ENCODE results near the gene NCAPG2. TPM values are rescaled to one million over a fixed set of nuclear protein-coding genes. Genes with fewer than 3 reads are reported as not detected.
"Not testable (repeated sequence)": the region's sequence is repeated elsewhere in the genome, so short reads cannot be mapped to it uniquely, and the experiment has no call there.

Gene NCAPG2
- total RNA-seq, 4 donors from 2014 or later, result 7.3 to 23.1 (median 13.7) TPM

- DNase-seq, result no peak
- intact Hi-C loops (cut with DNase I), result no loop called here
- Histone ChIP-seq H3K4me3 (no peak overlapping the region), H3K27ac (no peak overlapping the region), H3K9me3 (no peaks in the 10 kb centered on the region), H3K27me3 (no peaks in the 10 kb centered on the region), H3K4me1 (no peaks in the 10 kb centered on the region), H3K36me3 (peaks cover 0 to 54% (median 0%) of the 10 kb centered on the region in 3 donors)
- WGBS, 2 donors, result 90 to 93% methylated on average over 4 of the region's 4 CpGs
- no peak for TF ChIP-seq POLR2A (IDR thresholded peaks at IDR 0.05)
- no peak for TF ChIP-seq CTCF (IDR thresholded peaks at IDR 0.05)
Measured at GRCh38 chr7:158645842-158646241, 58.8 kb downstream of the NCAPG2 start.

GRCh38 chr7:158642149-158642548, 62.5 kb downstream of the NCAPG2 start:
- Histone ChIP-seq H3K27ac (no peak overlapping the region), H3K4me1 (no peaks in the 10 kb centered on the region), H3K36me3 (peaks cover 0 to 50% (median 0%) of the 10 kb centered on the region in 3 donors), H3K4me3 (no peak overlapping the region), H3K27me3 (no peaks in the 10 kb centered on the region), H3K9me3 (no peaks in the 10 kb centered on the region)
- DNase-seq, result no peak
- no peak for TF ChIP-seq POLR2A (IDR thresholded peaks at IDR 0.05)
- no peak for TF ChIP-seq CTCF (IDR thresholded peaks at IDR 0.05)
- intact Hi-C loops (cut with DNase I), result no loop called here
- 93 to 96% methylated on average over 4 of the region's 4 CpGs for WGBS, 2 donors

- Histone ChIP-seq H3K4me3 (no peak overlapping the region), H3K9me3 (no peaks in the 10 kb centered on the region), H3K4me1 (no peaks in the 10 kb centered on the region), H3K27me3 (no peaks in the 10 kb centered on the region), H3K27ac (no peak overlapping the region), H3K36me3 (peaks cover 0 to 19% (median 0%) of the 10 kb centered on the region in 3 donors)
- TF ChIP-seq CTCF (IDR thresholded peaks at IDR 0.05), result no peak
- no peak for TF ChIP-seq POLR2A (IDR thresholded peaks at IDR 0.05)
- DNase-seq, result no peak
- WGBS, 2 donors, result 83 to 98% methylated on average over 7 of the region's 7 CpGs
- intact Hi-C loops (cut with DNase I), result no loop called here
Measured at GRCh38 chr7:158638001-158638400, 66.6 kb downstream of the NCAPG2 start.

DNA sequence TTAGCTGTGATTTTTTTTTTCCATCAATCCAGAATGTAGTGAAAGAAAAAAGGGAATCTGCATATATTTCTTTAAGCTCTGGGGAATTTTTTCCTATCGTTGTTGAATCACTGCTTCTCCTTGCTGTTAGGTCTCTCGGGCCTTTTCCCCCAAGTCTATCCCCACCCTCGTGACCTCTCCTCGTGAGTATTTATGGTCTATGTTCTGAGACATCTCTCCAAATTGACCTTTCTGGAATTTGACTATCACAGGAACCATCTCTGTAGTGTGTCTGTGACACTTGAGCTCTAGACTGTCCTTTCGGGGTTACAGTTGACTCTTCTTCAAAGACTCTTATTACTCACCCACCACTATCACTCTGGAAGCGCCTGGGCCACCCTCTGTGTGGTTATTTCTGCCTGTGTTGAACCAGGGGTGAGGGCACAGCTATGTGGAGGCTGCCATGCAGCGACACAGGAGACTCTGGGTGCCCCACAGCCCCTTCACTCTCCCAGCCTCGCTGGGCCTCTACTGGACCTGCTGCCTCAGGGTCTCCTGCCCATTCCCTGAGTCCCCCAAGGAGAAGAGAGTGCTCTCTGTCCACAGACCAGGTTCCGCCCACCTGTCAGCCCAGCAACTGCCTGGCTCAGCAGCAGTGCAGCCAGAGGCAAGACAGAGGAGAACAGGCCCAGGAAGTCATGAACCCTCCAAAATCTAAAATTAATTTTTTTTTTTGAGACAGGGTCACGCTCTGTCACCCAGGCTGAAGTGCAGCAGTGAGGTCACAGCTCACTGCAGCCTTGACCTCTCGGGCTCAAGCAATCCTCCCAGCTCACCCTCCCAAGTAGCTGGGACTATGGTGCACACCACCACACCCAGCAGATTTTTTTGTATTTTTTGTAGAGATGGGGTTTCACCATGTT, 71.3 kb downstream of the NCAPG2 start:
- no peak overlapping the region for H3K4me3 ChIP-seq
- H3K27ac ChIP-seq, result no peak overlapping the region
- no peaks in the 10 kb centered on the region for H3K4me1 ChIP-seq
- peaks cover 0 to 38% (median 0%) of the 10 kb centered on the region in 3 donors for H3K36me3 ChIP-seq
- WGBS, 2 donors, result 93% methylated on average over 11 of the region's 11 CpGs
- H3K27me3 ChIP-seq, result no peaks in the 10 kb centered on the region
- no peaks in the 10 kb centered on the region for H3K9me3 ChIP-seq
- intact Hi-C loops (cut with DNase I), result no loop called here
- DNase-seq, result no peak
- TF ChIP-seq POLR2A (IDR thresholded peaks at IDR 0.05) (no peak), CTCF (IDR thresholded peaks at IDR 0.05) (no peak)

DNA sequence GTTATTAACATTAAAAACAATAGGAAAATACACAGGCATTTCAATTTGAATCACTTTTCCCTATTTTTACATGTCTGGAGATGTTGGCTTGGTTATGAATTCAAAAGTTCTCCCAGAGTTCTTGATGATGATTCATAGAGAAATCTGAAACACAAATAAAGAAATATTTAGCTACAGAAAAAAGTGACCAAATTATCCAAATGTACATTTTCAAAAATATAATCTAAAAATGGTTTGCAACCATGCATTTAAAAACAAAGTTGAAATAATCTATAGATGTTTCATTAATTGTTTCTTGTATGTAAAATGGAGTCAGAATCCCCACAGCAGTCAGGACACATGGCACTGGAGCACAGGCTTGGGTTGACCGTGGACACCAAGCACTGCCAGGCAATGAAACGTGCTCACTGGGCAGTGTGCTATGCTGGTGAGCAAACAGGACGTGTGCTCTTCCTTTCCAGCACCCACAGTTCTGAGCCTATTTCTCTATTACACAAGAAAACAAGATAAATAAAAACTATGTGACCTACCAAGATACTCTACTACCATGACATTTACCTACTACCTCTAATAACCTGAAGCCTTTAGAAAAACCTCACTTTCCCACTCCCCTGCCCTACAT, 72.9 kb downstream of the NCAPG2 start:
- no peaks in the 10 kb centered on the region for H3K27me3 ChIP-seq
- no peaks in the 10 kb centered on the region for H3K9me3 ChIP-seq
- no peak for DNase-seq
- H3K4me1 ChIP-seq, result no peaks in the 10 kb centered on the region
- no peak overlapping the region for H3K4me3 ChIP-seq
- TF ChIP-seq POLR2A (IDR thresholded peaks at IDR 0.05) (no peak), CTCF (IDR thresholded peaks at IDR 0.05) (no peak)
- no peak overlapping the region for H3K27ac ChIP-seq
- intact Hi-C loops (cut with DNase I), result no loop called here
- WGBS, 2 donors, result 88 to 89% methylated on average over 3 of the region's 3 CpGs
- peaks cover 0 to 28% (median 0%) of the 10 kb centered on the region in 3 donors for H3K36me3 ChIP-seq

DNA sequence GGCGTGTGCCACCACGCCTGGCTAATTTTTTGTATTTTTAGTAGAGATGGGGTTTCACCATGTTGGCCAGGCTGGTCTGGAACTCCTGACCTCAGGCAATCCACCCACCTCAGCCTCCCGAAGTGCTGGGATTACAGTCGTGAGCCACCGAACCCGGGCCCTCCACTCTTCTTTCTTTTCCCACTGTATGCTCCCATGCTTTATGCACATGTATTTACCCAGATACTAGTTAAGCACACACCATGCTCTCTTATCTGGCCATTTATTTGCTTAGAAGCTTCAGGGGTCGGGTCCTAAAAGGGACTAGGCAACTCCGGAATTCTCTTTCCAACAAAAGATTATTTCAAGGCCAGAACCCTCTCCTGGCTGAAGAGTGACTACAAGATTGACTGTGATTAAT, 78.3 kb downstream of the NCAPG2 start:
- DNase-seq; H3K9me3 ChIP-seq; H3K27me3 ChIP-seq; intact Hi-C loops (cut with DNase I); H3K4me3 ChIP-seq; H3K27ac ChIP-seq; H3K4me1 ChIP-seq: not testable (repeated sequence)
- peaks cover 0 to 26% (median 0%) of the 10 kb centered on the region in 3 donors for H3K36me3 ChIP-seq
- 89 to 91% methylated on average over 8 of the region's 8 CpGs for WGBS, 2 donors
